DMS114 treated with DMSO at 0.1 percent for 48 hours (cell line): ENCODE data around the gene MATR3.
"Not testable (repeated sequence)": the region's sequence is repeated elsewhere in the genome, so short reads cannot be mapped to it uniquely, and the experiment has no call there.

Source experiments
- DNase-seq: peaks from one replicate; lab custom pipeline; 2025; ENCODE audit not compliant: unreplicated experiment; lab: John Stamatoyannopoulos, UW

The MATR3 gene

DNA sequence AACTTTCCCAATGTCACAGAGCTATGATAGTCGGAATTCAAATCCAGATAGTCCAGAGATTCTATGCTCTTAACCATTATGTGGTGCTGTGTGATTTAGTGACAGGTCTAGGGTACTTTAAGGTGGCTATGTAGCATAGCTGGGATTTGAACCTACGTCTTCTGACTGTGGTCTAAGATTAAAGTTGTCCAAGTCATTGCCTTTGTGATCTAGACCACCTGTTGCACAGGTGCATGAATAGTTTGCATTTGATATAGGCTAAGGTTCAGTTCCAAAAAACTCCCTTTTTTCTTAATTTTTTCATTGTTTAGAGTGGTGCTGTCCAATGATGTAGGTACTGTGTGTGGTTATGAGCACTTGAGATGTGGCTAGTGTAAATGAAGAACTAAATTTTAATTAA, 50.6 kb downstream of the MATR3 start:
- no peak for DNase-seq

DNA sequence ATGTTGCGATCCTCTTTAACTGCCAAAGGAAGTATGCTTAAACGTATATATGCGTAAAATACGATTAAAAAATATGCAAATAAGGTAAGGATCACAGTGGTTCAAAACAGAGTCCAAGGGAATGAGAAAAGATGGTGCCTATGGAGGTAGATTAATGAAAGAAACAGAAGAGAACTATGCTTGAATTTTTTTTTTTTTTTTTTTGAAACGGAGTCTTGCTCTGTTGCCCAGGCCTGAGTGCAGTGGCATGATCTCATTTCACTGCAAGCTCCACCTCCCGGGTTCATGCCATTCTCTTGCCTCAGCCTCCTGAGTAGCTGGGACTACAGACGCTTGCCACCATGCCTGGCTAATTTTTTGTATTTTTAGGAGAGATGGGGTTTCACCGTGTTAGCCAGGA, 51.9 kb downstream of the MATR3 start:
- not testable (repeated sequence) for DNase-seq

DNA sequence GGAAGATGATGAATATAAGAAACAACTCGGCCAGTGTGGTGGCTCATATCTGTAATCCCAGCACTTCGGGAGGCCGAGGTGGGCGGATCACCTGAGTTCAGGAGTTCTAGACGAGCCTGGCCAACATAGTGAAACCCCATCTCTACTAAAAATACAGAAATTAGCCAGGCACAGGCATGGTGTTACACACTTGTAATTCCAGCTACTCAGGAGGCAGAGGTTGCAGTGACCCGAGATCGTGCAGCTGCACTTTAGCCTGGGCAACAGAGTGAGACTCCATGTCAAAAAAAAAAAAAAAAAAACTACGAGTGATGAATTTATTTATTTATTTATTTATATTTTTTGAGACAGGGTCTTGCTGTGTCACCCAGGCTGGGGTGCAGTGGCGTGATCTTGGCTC, 54.3 kb downstream of the MATR3 start:
- not testable (repeated sequence) for DNase-seq

DNA sequence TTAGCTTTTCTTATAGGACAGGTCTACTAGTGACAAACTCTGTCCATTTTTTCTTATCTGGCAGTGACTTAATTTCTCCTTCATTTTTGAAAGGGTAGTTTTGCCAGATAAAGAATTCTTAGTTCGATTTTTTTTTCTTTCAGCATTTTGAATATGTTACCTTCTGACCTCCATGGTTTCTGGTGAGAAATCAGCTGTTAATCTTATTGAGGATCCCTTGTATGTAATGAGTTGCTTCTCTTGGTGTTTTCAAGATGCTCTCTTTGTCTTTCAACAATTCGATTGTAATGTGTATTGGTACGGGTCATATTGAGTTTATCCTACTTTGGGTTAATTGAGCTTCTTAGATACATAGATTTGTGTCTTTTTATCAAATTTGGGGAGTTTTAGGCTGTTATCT, 60.6 kb downstream of the MATR3 start:
- DNase-seq = no peak

- not testable (repeated sequence) for DNase-seq
These were observed 62.4 kb downstream of the MATR3 start for GRCh38 chr5:139355900-139356299.

- DNase-seq = no peak
These were observed 64.5 kb downstream of the MATR3 start for GRCh38 chr5:139358064-139358463.

- DNase-seq = no peak
These were observed 66.8 kb downstream of the MATR3 start for GRCh38 chr5:139360384-139360783.

DNA sequence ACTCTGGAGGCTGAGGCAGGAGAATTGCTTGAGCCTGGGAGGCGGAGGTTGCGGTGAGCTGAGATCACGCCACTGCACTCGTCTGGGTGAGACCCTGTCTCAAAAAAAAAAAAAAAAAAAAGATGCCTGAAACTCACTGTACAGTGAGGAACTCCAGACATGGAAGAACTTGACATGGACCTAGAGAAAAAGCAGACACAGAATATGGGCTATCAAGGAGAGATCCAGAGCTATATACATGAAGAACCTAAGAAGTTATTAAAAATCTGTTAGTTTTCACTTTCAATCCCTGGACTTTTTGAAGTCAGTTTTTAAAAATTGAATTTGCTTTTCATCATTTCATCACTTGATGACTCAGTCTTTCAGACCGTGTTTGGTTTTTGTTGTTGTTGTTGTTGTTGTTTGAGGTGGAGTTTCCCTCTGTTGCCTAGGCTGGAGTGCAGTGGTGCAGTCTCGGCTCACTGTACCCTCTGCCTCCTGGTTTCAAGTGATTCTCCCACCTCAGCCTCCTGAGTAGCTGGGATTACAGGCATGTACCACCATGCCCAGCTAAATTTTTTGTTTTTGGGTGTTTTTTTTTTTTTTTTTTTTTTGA, 68.4 kb downstream of the MATR3 start:
- no peak for DNase-seq

- DNase-seq = no peak
These were observed 70.4 kb downstream of the MATR3 start for GRCh38 chr5:139363937-139364336.

DNA sequence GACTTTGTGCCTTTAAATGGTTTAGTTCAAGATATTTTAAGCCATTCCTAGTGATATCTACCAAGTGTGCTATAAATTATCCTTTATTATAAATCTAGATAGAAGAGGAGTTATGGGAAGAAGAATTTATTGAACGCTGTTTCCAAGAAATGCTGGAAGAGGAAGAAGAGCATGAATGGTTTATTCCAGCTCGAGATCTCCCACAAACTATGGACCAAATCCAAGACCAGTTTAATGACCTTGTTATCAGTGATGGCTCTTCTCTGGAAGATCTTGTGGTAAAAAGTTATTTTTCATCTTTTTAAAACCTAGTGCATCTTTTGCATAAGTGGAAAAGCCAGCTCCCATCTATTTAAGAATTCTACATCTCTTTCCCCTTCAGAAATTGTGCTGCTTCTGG, 70.9 kb downstream of the MATR3 start:
- DNase-seq = no peak

GRCh38 chr5:139368613-139369012, 75.1 kb downstream of the MATR3 start:
- peak; percentile 16 for DNase-seq

DNA sequence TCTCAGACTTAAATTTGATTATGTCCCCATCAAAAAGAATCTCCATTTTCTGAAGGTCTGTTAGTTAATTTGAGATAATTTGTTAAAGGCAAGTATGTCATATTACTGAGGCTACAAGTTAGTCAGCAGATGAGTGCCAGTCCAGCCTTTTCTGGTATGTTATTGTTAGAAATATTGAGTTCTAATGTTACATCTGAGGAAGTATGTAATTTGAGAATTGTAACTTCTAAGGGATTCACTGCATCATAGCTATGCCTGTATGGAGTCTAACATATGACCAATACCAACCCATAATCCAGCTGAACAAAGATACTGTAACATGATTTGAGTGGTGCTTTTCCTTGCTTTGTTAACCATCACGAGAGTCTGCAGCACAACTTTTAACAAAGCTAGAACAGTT, 75.6 kb downstream of the MATR3 start:
- no peak for DNase-seq

DNA sequence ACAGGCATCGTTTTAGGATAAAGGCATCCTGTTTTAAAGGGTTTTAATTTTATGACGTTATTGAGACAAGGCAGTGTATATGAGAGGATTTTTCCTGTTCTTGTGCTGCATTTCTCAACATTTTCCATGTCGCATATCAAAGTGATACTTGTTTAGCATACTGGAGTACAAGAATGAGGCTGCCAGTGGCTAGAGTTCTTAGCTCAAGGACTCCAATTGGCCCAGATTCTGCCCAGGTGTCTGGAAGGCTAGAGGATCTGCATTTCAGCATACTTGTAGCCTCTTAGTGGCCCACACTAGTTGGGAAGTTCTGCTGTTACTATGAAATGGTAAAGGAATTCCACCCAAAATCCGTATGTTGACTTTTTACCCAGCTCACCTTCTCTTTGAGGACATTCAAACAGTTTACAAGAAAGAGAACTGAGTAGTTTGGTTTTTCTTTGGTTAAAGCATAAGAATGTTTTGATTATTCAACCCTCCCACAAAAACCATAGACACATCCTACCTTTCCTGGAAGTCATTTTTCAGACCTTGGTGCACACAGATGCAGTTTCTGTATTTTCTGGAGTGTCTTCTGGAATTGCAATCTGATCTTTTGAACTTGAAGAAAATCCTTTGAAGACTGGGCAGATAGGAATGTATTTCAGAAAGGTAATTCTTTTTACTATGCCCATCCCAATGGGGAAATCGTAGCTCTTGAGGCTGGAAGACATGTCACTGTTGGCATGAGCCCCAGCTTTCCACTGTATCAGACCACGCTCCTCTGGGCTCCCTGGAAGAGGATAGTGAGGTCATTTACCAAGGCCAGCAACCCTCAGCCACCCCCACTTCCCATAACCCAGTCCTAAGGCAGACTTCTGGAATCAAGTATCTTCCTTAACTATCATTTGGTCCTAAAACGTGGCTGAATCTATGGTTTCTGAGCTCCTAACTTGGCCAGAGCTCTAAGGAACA, 78.2 kb downstream of the MATR3 start:
- DNase-seq = no peak

DNA sequence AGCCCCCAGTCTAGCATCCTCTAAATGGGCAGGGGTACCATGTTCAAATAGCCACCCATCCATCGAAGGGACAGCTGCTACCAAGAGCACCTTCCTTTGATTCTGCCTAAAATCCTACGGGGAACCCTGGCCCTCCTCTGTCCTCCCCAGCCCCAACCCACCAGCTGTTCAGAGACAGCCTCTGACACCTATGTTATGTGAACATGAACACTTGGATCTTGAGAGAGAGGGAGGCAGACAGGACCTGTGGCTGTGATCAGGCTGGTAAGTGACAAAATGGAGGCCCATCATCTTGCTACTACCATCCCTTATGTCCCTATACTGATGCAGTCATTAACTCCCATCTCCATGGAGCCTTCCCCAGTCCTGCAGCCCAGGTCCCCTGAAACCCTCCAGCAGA, 81.4 kb downstream of the MATR3 start:
- no peak for DNase-seq

- no peak for DNase-seq
These were observed 82.8 kb downstream of the MATR3 start for GRCh38 chr5:139376364-139376763.

DNA sequence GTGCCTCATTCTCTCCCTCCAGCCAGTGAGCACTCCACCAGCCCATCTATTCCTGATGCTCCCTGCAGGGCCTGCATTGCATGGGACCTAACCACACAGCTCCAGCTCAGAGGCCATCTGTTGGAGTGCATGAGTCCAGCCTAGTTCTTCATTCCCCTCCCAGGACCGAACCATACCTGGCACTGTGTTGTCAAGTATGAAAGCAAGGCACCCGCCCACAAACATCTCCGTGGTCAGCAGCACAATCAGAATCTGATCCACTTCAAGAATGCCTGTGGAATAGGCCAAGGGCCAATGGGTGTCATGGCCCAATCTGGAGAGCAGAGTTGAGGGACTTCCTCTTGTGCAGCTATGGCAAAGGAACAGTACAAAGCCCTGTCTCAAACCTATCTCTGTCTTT, 83.7 kb downstream of the MATR3 start:
- DNase-seq = no peak

GRCh38 chr5:139378101-139378825, 84.7 kb downstream of the MATR3 start:
- DNase-seq = no peak

- no peak for DNase-seq
These were observed 85.4 kb downstream of the MATR3 start for GRCh38 chr5:139378941-139379361.

DNA sequence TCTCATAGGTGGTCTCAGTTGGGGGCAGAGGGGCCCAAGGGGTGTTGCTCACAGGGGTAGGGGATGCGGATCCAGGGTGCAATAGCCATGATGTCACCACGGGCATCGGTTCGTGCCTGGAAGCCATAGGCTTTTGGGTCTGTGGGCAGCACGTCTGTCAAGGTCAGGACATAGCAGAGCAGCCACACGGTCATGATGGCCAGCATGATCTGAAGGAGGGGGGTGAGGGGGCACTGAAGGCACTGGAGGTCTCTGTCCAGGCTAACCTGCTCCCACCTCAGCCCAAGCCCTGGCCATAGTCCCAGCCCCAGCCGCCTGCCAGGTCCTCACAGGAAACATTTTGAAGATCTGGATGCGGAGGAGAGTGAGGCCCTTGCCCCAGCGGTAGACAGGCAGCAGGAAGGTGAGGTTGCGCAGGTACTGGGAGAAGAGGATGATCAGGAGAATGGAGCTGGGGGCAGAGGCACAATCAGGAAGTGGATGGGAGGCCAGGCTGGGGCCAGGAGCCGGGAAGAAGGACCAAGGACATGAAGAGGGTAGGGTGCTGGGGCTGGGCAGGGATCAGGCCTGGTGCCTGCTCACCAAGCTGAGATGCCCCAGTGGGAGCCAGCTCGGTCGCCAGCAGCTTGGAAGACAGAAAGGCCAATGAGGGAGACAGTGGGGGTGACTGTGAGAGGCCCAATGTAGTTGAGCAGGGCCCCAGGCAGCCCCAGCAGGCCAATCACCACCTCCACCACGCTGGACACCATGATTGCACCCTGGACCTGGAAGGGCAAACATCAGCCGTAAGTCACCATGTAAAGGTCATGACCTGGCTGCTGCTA, 86.3 kb downstream of the MATR3 start:
- DNase-seq = no peak
